ENCODE measurements around the gene CBLB.
A peak's percentile ranks its signal among the peaks of the same experiment; 100 is the strongest.

Gene CBLB

DNA sequence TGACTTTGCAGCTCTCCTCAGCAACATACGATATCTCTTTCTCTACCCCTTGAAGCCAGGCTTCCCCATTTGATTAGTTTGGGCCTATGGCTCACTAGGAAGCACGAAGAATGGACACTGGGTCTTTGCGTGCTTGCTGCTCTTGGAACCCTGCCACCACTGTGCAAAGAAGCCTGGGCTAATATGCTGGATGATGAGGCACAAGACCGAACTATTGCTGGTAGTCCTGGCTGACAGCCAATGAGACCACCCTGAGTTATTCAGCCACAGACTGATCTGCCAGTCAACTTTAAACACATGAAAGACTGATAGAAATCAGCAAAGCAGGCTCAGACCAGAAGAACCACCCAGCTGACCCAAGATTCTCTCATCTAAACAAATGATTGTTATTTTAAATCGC lies 250.3 kb downstream of the CBLB start:
- no peak overlapping the region for H3K4me3 ChIP-seq (replicated peaks in 1 of 2; ENCODE audit: low read depth in 2 of 2, low read length in 2 of 2)
- no peak for DNase-seq (ENCODE audit: low read depth in 2 of 2)
- TF ChIP-seq, protein P1, sequence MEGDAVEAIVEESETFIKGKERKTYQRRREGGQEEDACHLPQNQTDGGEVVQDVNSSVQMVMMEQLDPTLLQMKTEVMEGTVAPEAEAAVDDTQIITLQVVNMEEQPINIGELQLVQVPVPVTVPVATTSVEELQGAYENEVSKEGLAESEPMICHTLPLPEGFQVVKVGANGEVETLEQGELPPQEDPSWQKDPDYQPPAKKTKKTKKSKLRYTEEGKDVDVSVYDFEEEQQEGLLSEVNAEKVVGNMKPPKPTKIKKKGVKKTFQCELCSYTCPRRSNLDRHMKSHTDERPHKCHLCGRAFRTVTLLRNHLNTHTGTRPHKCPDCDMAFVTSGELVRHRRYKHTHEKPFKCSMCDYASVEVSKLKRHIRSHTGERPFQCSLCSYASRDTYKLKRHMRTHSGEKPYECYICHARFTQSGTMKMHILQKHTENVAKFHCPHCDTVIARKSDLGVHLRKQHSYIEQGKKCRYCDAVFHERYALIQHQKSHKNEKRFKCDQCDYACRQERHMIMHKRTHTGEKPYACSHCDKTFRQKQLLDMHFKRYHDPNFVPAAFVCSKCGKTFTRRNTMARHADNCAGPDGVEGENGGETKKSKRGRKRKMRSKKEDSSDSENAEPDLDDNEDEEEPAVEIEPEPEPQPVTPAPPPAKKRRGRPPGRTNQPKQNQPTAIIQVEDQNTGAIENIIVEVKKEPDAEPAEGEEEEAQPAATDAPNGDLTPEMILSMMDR (IDR thresholded peaks at IDR 0.05; ENCODE audit: low read depth, low read length), result no peak

DNA sequence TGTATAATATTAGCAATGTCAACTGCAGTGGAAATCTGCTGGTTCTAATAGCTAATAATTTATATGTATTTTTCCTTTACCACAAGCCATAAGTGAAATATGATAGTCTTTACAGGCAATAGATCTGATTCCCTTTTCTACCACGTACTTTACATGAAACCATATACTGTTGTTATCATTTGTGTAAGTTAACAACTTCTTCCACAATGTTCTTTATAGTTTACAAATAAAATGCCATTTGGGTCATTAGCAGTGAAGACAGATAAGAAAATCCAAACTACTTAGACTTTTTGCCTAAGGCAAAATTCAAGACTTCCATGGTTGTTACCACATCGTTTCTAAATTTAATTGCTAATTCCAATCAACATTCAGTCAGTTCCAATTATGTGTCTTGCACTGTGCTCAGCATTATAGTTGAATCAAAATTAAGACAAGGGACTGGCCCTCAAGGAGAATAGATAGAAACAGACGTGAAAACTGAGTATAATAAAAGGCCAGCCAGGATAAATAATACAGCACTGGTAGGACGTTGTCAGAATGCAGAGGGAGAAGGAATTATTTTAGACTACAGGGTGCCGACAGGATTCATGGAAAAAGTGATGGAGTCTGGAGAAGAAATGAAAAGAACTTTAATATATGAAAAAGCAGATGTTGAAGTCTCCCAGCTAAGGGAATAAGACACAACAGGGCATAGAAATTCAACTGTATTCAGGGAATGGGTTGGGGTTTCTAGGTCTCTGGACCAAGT lies 252.3 kb downstream of the CBLB start:
- H3K4me3 ChIP-seq (replicated peaks in 1 of 2; ENCODE audit: low read depth in 2 of 2, low read length in 2 of 2), result no peak overlapping the region
- TF ChIP-seq, protein P1 (IDR thresholded peaks at IDR 0.05; ENCODE audit: low read depth, low read length), result no peak
- DNase-seq (ENCODE audit: low read depth in 2 of 2), result no peak

DNA sequence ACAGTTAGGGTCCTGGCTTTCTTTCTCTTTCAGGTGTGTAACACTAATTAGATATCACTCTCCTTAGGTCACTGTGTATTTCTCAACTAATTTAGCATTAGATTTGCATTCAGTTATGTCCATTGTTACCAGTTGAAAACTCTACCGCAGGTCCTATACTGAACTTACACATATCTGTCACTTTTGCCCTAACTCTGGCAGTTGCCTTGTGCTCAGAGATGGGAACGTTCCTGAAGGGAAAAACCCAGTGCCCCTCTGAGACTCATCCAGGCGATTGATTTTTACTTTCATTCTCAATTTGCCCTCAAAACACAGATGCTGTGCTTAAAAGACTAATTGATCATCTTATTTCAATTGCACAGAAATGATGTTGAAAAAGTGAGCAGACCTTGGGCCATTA lies 253.0 kb downstream of the CBLB start:
- DNase-seq (ENCODE audit: low read depth in 2 of 2), result no peak
- TF ChIP-seq, protein P1 (IDR thresholded peaks at IDR 0.05; ENCODE audit: low read depth, low read length), result no peak
- no peak overlapping the region for H3K4me3 ChIP-seq (replicated peaks in 1 of 2; ENCODE audit: low read depth in 2 of 2, low read length in 2 of 2)

DNA sequence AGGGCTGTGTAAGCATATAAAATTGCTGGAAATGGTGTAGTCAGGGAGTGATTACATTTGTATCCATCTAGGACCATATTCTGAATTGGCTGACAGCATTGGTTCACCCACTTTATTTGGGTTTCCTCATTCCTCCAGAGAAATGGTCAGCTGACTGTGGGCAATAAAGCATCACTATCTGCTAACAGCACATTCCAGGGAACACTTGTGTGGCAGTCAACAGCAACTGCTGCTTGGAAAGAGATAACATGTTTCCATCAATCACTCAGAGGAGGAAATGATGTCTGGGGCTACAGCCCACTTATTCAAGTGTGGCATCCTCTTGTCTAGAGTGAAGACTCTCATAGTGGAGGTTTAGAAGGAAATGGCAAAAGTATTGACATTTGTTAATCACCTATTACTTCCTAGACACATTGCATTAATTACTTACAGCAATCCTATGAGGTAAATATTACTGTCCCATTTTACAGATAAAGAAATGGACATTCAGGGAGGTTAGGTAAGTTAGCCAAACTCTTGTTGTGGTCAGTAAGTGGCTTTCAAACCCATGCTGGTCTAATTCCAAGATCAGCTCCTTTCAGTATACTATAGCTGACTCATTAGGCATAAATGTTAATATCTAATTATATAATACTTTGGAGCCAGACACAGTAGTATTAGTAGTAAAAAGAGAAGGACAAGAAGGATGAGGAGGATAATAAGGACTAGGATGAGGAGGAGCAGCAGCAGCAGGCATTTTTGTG lies 254.4 kb downstream of the CBLB start:
- TF ChIP-seq, protein P1 (IDR thresholded peaks at IDR 0.05; ENCODE audit: low read depth, low read length), result no peak
- H3K4me3 ChIP-seq (replicated peaks in 1 of 2; ENCODE audit: low read depth in 2 of 2, low read length in 2 of 2), result no peak overlapping the region
- DNase-seq (ENCODE audit: low read depth in 2 of 2), result peak; percentile 20 to 29

DNA sequence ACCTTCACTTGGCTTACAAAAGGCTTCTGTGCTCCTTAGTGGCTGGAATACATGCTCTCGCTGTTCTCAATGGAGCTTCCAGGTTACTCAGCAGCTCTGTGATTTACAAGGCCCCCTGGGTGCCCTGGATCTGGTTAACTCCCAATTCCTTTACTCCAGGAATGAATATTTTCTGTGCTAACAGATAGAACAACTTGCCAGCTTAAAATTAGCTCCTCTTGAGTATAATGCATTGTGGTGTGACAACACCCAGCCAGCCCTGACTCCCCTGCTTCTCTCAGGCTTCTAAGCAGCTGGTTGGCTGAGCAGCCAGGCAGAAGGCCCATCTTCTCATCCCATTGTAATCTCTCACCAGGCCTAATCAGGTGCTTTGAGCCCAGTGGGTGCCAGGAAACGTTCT lies 255.7 kb downstream of the CBLB start:
- DNase-seq (ENCODE audit: low read depth in 2 of 2), result peak in 1 of 2 donors; percentile 13
- TF ChIP-seq, protein P1 (IDR thresholded peaks at IDR 0.05; ENCODE audit: low read depth, low read length), result no peak
- no peak overlapping the region for H3K4me3 ChIP-seq (replicated peaks in 1 of 2; ENCODE audit: low read depth in 2 of 2, low read length in 2 of 2)

DNA sequence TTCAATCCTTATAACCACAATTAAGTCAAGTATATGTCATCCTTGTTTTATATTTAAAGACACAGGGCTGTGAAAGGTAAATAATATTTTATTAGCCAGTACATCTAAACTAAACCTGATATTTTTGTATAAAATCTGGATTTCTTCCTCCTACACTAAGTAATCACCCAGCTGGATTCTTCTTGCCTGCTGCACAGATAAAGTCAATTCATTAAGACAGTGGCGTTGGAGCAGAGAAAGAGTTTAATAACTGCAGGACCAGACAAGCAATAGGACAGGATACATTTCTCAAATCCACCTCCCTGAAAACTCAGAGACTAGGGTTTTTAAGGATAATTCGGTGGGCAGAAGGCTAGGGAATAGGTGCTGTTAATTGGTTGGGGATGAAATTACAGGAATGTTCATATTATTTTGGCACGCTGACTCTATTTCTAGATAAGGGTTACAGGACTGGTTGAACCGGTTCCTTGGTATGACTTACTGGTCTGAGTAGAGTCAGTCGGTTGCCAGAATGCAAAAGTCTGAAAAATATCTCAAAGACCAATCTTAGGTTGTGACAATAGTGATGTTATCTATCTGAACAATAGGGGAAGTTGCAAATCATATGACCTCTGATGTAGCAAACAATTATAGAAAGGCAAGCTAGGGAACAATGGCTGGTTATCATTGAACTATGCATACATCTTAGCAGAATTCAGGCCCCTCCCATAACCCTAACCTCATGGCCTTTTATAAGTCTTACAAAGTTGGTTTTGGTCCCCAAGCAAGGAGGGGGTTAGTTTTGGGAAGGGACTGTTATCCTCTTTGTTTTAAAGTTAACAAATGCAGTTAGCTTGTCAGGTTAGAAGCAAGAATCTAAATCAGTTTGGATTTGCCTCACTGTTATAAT lies 257.3 kb downstream of the CBLB start:
- no peak for DNase-seq (ENCODE audit: low read depth in 2 of 2)
- H3K4me3 ChIP-seq (replicated peaks in 1 of 2; ENCODE audit: low read depth in 2 of 2, low read length in 2 of 2), result no peak overlapping the region
- TF ChIP-seq, protein P1 (IDR thresholded peaks at IDR 0.05; ENCODE audit: low read depth, low read length), result no peak
